GM19351 (cell line): ENCODE data around the gene AREL1.

Experiments used
- ATAC-seq: cut with Tn5 transposase; IDR thresholded peaks from one replicate; pipeline ENCODE4 v1.9.1; 2021; ENCODE audit warnings: mild to moderate bottlenecking, moderate library complexity; ENCODE audit not compliant: unreplicated experiment

The AREL1 gene

DNA sequence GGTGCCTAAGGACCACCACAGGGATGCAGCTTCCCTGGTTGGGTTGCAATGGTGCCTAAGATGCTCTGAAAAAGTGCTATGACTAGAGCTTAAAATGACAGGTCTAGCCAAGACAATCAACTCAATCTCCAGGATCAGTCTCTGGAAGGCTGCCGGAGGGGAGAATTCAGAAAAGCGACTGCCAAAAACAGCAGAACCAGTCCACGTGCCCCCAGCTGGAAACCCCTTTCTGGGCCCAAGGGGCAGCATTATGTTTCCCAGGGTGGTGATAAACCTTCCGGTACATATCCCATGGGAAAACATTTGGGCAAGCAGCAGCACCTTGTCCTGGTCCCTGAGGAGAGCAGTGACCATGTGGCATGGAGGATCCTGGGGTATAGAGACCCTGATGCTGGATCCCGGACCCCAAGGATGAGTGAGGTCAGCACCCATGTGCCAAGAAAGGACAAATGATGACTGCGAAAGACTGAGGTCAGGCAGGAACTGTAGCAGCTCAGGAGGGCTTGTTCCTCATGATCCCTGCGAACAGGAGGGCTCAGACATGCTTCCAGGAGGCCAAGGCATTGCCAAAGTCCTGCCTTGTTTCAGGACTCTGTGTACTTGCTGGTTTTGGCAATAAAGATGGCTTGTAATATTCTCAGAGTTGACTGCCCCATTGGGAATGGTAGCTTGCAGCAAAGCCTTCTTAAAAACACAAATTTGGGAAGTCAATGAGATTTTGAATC lies 51.0 kb downstream of the AREL1 start:
- ATAC-seq, result no peak

DNA sequence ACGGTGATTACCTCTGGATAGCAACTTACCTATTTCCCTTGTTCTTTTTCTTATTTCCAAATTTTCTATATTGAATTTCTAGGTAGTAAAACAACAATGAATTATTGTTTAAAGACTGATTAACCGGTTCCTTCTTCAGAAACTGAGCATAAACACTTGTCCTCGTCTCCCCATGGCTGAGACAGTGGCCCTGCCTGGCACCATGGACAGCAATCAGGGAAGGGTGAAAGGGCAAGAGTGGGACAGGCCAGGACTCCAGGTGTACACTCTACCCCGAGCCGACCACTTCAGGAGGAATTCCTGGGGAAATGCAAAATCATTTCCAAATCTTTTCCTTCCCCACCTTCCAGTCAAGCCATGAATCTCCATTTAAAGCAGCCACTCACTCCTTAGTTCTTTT lies 52.0 kb downstream of the AREL1 start:
- ATAC-seq, result no peak

DNA sequence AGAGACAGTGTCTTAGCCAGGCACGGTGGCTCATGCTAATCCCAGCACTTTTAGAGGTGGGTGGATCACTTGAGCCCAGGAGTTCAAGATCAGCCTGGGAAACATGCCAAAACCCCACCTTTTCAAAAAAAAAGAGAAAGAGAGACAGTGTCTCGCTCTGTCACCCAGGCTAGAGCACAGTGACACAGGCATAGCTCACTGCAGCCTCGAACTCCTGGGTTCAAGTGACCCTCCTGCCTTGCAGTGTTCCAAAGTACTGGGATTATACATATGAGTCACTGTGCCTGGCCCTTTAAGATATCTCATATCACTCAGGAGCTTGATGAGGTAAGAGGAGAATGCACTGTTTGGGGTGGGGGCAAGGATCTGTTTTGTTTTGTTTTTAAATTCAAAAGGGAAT lies 52.7 kb downstream of the AREL1 start:
- no peak for ATAC-seq

DNA sequence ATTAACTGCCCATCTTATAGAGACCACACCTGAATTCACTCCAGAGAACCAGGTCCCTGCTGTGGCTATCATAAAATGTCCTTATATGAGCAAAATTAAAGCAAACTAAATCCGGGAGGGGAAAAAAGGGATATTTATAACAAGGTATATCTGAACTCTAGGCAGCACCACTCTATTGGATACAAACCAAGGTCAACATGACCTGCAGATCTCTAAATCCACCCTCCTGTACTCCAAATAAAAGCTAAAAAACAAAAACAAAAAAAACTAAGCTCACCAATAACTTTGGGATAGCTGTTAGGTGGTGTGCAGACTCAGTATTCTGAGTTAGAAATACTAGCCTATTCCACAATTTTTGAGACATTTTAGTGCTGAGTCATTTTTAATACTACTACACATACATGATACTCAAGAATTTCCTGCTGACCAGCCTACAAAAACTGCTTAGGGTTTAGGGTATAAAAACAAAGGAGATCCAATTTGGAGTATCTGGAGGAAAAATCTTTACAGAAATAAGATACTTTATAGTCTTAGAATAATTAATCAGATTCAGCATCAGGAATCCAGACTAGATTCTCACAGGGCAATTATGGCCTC lies 54.2 kb downstream of the AREL1 start:
- no peak for ATAC-seq

DNA sequence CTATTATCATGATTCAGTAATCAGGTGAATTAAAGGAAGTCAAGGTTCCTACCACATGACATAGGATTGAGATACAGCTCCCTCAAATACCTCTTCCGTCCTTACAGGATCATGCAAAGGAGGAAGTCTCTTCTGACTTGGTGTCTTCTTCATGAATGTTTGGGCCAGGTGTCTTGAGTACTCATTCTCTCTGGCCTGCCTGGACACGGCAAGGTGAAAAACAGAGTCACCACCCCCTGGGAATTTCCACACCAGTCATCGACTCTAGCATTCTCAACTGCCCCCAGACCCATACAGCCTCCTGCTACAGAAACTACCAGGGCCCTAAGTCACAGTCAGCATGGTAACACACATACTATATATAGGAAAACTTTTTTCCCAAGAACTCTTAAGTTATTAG lies 55.9 kb downstream of the AREL1 start:
- ATAC-seq, result no peak

DNA sequence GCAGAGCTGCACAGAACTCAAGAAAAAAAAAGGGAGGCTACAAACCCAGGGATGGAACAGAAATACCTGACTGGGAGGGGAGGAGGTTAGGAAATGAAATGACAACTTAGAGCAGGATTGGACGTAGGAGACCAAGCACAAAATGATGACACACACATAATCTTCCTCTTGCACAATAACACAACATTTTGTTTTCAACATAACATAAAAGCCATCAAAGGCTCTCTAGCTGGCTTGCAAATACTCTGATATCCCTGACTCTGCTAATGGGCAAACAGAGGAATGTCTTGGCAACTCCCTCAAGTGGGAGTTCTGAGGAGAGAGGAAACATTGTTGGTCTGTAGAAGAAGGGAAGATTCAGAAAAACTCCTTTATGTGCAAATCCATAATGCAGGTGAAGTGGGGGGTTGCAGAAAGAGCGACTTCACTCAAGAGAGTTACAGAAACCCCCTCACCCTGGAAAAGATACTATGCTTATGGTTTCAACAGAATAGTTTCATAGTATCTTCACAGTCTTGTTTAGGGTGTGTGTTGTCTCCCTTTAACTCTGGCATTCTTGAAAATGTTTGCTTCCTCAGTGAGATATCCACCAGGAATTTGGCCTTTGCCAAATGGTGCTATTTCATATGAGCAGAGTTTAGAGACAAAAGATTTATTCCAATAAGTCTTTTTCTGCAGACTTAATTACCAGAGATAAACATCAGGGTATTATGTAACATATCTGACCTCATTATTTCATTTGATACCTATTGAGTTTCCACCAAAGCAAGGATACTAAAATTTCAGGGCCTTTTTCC lies 57.1 kb downstream of the AREL1 start:
- ATAC-seq, result no peak

DNA sequence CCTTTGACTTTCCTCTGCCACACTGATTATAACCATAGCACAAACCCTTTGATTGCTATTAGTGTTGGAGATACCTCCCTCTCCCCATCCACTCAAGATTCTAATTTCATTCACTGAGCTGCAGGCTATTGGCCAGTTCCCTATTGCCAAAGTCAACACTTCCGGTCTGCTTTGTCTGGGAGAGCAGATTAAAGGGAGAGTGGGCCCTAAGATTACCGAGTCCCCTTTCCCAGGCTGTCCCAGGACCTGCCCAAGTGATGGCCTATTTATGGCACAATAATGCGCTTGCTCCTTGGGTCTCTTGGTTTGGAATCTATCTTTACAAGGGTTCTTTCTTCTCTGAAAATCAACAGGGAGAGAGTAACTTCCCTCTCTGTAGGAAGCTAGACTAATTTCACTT lies 57.9 kb downstream of the AREL1 start:
- ATAC-seq, result no peak

DNA sequence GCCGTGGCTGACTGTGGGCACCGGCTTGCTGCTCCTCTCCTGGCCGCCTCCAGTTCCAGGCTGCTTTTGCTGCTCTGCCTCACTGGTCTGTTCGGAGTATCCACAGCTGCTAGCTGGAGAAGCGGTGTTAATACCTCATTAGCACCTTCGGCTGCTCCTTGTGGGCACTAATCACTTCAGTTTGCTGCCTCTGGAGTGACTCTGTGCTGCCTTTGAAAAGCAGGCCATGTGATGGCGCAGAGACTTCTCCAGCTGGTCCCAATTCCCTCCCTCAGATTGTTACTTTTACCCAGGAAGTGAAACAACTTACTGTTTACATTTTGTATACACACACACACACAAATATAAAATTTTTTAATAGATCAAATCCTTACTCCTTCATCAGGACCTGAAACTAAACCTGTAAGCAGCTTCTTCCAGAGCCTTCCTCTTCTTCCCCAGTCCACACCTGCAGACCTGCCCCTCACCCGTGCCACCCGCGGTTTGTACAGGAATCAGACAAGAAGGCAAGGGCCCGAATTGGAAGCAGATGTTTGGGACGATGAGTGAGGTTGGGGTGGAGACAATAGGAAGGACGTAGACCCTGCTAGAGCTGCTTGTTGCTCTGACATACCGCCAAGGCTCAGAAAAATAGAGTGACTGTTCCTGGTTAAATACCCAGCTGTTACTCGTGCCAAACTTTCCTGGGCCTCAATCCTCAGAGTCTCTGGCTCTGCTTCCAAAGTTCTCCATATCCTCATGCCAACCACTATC lies 59.3 kb downstream of the AREL1 start:
- ATAC-seq, result no peak

DNA sequence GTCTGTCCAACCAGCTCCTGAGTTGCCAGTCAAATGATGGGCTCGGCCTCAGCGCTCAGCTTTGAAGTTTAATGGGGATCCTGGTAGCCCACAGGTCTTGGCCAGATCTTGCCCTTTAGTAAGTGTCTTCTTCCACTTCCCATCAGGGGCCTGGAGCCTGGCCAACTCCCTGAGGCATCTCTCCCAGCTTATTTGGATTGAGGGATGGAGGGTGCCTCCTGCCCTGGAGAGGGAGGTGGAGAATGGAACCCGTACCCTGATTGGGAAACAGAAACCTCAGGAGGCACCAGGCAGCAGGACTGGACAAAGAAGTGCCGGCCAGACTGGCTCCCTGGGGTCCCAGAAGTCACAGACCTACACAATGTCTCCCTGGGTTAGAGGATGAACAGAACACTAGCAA lies 60.3 kb downstream of the AREL1 start:
- no peak for ATAC-seq

DNA sequence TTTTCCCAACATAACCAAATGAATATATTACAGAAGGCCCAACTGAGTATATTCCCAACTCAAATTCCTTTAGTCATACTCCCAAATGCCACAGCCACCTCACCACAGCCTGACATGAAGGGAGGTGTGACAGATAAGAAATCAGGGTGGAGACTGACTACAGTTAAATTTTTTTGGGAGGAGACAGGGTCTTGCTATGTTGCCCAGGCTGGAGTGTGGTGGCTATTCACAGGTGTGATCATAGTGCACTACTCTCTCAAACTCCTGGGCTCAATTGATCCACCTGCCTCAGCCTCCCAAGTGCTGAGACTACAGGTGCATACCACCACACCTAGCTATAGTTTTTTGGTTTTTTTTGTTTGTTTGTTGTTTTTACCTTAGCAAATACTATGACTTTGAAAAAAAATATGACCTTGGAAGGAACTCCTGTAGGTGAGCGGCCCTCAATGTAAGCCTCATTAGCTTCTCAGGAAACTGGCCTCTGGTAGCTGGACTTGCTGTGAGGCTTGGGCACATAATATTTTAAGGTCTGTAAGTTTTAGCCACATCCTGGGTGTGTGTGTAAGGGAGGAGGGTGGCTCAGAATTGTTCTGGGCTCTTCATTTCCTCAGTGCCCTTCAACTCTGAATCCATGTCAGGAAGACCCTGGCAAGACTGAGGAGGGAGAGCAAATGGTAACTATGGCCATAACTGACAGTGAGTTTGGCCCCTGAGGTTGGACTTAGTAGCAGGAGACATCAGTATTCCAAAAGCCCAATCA lies 61.8 kb downstream of the AREL1 start:
- ATAC-seq, result no peak

DNA sequence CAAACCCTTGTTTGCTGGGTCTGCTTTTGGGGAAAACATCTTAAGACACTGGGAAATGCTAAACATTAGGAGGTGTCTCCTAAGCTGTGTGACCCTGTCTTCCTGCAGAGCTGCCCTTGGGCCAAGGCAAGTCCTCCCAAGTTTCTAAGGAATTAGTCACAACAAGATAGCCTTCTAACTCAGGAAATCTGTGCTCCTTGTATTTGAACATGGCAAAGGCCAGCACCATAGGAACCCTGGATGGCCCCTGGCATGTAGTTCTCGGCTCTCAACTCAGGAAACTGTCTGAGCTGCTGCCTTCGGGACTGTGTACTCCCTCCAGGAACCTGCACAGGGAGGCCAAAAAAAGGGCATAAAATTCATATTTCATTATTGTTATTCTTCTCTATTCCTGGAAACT lies 63.2 kb downstream of the AREL1 start:
- no peak for ATAC-seq

DNA sequence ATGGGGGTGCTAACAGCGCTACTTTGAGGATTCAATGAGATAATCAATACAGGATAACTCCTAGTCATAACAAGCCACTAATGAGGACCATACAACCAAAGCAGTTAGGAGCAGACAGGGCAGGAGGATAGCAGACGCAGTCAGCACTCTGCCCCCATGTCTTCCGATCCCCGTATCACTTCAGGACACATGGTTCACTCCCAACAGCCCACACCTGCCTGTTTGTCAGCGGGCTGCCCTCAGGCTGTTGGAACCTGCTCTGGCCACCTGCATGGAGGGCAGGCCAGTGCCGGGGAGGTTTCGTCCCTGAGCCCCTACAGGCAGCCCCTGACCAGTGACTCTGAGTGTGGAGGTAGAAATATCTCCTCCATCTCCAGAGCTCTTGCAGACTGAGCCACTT lies 63.7 kb downstream of the AREL1 start:
- ATAC-seq, result no peak

DNA sequence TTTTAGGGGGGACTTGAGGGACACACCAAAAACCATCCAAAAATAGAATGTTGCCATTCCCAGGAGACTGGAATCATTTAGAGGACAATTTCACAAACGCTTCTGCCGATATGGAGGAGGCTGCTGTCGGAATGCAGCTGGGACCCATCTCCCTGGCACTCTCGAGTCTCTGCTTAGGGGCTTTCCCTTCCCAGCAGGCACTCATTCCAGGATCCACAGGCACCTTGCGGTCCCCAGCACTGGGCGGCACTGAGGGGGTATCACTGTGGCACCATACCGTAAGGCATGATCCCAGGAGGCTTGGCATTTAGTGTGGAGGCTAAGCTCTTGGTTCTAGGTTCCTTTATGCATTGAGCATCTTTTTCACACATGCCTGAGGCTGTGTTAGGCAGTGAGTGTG lies 64.3 kb downstream of the AREL1 start:
- no peak for ATAC-seq

DNA sequence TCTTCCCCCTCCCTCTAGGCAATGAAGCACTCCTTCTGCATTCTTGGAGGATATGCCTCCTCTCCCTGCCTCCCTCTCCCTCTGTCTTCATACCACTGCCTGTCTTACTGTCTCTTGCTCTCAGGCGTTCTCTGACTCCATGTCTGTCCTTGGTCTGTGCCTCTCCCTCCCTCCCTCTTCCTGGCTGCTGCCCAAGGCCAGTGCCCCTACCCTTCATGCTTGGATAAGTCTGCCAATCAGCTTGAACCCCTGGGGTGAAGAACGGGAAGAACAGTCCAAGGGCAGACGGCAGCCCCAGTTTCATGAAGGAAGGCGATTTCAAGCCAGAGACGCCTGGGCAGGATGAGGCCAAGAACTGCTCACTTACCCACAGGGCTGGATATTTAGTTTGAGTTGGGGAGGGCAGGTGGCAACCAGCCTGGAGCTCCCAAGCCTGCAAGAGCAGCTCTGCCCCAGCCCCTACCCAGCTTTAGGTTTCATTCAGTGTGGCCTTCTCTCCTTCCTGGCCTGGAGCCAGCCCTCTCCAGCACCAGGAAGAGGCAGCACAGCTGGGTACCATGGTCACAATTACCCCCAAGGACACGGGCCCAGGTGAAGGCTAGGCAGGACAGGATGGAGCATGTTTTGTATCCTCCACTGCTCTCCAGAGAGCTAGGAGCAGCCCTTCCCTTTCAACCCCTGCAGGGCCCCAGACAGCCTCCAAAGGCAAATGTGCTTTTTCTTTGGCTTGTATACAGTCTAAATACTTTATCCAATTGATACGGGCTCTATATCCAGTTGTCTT lies 65.0 kb downstream of the AREL1 start:
- ATAC-seq, result no peak

DNA sequence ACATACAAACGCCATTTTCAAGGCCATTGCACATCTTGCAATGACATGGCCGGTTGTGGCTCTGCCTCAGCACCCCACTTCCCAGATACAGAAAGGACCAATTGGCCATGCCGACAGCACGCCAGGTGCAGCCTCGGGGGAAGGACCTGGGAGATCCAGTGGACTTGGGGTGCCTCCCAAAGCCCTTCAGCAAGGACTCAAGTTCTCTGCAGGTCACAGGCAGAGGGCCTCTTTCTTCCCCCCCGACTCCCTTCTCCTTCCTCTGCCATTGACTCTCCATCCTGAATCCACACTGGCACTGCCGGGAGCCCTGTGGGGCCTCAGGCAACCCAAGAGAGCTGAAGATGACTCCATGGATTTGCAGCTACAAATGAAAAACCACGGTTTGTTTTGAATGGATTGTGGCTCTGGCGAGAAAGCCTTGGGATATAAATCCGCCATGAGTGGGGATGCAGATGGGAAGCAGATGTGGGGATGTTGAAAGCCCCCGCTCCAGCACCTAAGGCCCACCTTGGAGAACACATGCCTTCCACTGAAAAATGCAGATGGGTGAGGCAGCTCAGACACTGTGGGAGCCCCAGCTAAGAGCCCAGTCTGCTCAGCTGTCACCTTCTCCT lies 65.7 kb downstream of the AREL1 start:
- no peak for ATAC-seq

DNA sequence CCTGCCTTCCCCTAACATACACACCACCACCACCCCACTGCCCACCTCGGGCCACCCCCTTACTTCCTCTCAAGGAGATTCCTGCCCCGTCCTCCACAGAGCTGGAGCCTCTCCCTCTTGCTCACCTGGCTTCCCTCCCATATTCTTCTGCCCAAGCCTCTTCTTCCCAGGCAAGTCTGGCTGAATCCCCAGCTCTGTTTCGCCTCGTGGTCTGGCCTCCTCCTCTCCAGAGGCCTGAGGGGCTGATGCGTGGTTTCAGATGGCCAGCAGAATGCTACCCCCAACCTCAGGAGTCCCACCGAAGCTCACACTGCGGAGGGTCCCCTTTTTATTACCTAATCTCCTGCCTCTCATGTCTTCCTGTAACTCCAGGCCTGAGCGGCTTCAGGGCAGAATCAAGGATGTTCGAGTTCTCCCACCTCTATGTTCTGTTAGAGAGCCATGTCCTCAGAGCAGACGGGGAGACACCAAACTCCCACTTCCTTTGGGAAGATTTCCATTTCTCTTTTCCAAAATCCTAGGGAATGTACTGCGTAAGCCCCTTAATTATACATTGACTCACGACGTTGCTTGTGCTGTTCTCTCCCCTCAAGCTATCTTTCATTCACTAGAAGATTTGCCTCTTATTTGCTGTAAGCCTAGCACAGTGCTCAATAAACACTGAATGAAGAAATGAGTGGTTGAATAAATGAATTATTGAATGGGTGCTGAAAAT lies 67.0 kb downstream of the AREL1 start:
- ATAC-seq, result no peak

DNA sequence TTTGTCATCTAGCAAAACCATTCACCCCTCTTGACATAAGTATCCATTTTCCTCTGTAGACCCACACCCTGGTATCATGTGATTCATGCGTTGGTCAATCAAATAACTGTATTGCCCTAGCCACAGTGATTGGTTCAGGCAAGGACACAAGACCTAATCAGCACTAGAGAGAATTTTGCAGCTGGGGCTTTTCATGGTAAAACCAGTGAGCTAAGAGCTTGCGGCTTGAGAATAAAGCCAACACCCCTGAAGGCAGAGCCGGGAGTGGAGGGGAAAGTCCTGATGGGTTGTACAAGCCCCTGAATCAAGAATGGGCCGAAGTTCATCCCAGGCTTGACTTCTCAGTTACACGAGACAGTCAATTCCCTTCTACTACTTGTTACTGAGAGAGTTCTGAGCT lies 67.6 kb downstream of the AREL1 start:
- no peak for ATAC-seq

DNA sequence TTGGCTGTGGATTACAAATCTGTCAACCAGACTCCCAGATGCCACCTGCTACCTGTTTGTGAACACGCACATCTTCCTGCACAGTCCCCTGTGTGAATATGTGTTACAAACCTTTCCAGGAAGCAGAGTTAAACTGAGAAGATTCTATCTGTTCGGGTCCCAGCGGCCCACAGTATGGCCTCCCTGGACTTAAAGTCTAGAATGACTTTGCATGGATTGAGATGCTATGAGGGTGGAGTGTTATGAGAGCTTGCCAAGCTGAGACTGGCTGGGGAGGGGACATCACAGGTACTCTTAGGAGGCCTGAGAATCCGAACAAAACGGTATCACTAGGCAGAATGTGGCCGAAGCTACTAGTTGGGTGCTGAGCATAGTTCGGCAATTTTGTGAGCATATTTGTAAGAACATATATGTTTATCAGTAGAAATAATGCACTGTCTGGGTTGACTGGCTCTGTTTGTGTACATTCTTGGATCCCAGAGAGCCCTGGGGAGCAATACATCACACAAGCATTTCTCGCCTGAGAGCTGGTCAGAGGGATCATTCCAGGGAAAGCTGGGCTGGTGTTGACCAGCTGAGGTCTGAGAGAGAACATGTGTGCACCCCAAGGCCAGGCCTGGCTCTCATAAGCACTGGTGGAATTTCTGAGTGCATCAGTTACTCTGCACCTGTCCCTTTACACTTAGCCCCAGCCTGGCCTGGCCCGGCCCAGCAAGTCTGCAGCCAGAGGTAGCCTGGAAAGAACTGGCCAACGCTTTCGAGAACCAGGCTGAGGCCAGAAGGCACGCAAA lies 71.1 kb downstream of the AREL1 start:
- no peak for ATAC-seq
